ENCODE data around the gene SIRT2.

DNA sequence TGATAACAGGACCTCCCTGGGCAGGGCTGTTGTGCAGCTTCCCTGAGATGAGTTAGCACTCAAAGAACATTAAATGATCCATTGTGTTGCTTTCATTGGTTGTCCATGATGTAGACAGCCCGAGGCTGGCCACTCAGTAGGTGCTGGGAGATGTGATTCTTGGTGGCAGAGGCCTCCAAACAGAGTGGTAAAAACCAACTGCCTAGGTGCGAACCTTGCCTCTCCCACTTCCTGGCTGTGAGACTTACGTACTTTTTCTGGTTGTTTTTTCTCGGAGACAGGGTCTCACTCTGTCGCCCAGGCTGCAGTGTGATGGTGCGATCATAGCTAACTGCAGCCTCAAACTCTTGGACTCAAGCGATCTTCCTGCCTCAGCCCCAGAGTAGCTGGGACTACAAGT, 25.0 kb upstream of the SIRT2 start:
- TF ChIP-seq, protein P1, sequence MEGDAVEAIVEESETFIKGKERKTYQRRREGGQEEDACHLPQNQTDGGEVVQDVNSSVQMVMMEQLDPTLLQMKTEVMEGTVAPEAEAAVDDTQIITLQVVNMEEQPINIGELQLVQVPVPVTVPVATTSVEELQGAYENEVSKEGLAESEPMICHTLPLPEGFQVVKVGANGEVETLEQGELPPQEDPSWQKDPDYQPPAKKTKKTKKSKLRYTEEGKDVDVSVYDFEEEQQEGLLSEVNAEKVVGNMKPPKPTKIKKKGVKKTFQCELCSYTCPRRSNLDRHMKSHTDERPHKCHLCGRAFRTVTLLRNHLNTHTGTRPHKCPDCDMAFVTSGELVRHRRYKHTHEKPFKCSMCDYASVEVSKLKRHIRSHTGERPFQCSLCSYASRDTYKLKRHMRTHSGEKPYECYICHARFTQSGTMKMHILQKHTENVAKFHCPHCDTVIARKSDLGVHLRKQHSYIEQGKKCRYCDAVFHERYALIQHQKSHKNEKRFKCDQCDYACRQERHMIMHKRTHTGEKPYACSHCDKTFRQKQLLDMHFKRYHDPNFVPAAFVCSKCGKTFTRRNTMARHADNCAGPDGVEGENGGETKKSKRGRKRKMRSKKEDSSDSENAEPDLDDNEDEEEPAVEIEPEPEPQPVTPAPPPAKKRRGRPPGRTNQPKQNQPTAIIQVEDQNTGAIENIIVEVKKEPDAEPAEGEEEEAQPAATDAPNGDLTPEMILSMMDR (IDR thresholded peaks at IDR 0.05; ENCODE audit: insufficient read depth, low read length), result no peak
- TF ChIP-seq GABPA (IDR thresholded peaks at IDR 0.05; ENCODE audit: low read depth), result no peak
- TF ChIP-seq, protein P2, sequence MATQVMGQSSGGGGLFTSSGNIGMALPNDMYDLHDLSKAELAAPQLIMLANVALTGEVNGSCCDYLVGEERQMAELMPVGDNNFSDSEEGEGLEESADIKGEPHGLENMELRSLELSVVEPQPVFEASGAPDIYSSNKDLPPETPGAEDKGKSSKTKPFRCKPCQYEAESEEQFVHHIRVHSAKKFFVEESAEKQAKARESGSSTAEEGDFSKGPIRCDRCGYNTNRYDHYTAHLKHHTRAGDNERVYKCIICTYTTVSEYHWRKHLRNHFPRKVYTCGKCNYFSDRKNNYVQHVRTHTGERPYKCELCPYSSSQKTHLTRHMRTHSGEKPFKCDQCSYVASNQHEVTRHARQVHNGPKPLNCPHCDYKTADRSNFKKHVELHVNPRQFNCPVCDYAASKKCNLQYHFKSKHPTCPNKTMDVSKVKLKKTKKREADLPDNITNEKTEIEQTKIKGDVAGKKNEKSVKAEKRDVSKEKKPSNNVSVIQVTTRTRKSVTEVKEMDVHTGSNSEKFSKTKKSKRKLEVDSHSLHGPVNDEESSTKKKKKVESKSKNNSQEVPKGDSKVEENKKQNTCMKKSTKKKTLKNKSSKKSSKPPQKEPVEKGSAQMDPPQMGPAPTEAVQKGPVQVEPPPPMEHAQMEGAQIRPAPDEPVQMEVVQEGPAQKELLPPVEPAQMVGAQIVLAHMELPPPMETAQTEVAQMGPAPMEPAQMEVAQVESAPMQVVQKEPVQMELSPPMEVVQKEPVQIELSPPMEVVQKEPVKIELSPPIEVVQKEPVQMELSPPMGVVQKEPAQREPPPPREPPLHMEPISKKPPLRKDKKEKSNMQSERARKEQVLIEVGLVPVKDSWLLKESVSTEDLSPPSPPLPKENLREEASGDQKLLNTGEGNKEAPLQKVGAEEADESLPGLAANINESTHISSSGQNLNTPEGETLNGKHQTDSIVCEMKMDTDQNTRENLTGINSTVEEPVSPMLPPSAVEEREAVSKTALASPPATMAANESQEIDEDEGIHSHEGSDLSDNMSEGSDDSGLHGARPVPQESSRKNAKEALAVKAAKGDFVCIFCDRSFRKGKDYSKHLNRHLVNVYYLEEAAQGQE (IDR thresholded peaks at IDR 0.05; ENCODE audit: insufficient replicate concordance, low read depth), result no peak
- no peak for TF ChIP-seq POLR2AphosphoS5 (IDR thresholded peaks at IDR 0.05; ENCODE audit: low read depth)

Data from HL-60 (cell line).